Calu3 (cell line): ENCODE measurements around the gene SEMA3C. TPM values are rescaled to one million over a fixed set of nuclear protein-coding genes. Genes with fewer than 3 reads are reported as not detected.

Source experiments
- BruUV-seq: library from RNA; stranded (reverse); fragments of 400-500 nt; replicated peaks from 2 replicates; lab custom pipeline; 2021; lab: Mats Ljungman, UMichigan
- CTCF ChIA-PET: fragments of 300-600 bp; sonication (Branson Sonifier 250); formaldehyde crosslinking; loops from one replicate; lab custom pipeline; 2022; ENCODE audit warnings: antibody characterized with exemption; lab: Charles Lee
- DNase-seq: peaks from one replicate; pipeline ENCODE4 v3.0.0; 2022
- H3K27ac Mint-ChIP-seq: one replicate; pipeline ENCODE4 v1.8.0; 2022; ENCODE audit warnings: mixed read lengths; ENCODE audit not compliant: unreplicated experiment
- H3K27me3 Mint-ChIP-seq: one replicate; pipeline ENCODE4 v1.8.0; 2022; ENCODE audit warnings: mixed read lengths; ENCODE audit not compliant: unreplicated experiment
- H3K36me3 Mint-ChIP-seq: one replicate; pipeline ENCODE4 v1.8.0; 2022; ENCODE audit warnings: mild to moderate bottlenecking, moderate library complexity, mixed read lengths; ENCODE audit not compliant: insufficient read depth, unreplicated experiment
- H3K4me1 Mint-ChIP-seq: one replicate; pipeline ENCODE4 v1.8.0; 2022; ENCODE audit warnings: mild to moderate bottlenecking, low read depth, mixed read lengths; ENCODE audit not compliant: unreplicated experiment
- H3K4me3 Mint-ChIP-seq: one replicate; pipeline ENCODE4 v1.8.0; 2022; ENCODE audit warnings: mild to moderate bottlenecking, low read depth, moderate library complexity, mixed read lengths; ENCODE audit not compliant: unreplicated experiment
- H3K9me3 Mint-ChIP-seq: one replicate; pipeline ENCODE4 v1.8.0; 2022; ENCODE audit warnings: low read depth, mixed read lengths; ENCODE audit not compliant: unreplicated experiment
- CTCF ChIP-seq: fragments of 200-600 bp; IDR thresholded peaks from one replicate; pipeline ENCODE4 v1.8.0; 2022; ENCODE audit warnings: antibody characterized with exemption; ENCODE audit not compliant: unreplicated experiment
- intact Hi-C: fragments of 100-400 bp; cut with micrococcal nuclease; formaldehyde crosslinking; loops from one replicate; pipeline ENCODE4 v1.10.0; 2022; ENCODE audit not compliant: unreplicated experiment
- total RNA-seq: library from RNA; stranded (reverse); gene quantifications from 2 replicates; pipeline ENCODE4 v1.2.3, GENCODE V29; 2022

Gene SEMA3C
- total RNA-seq, 1 experiment from 2014 or later = 67.7 TPM

- H3K9me3 Mint-ChIP-seq = no peaks in the 10 kb centered on the region
- H3K36me3 Mint-ChIP-seq = no peaks in the 10 kb centered on the region
- H3K27ac Mint-ChIP-seq = no peak overlapping the region
- intact Hi-C loops = no loop called here
- no TSS peak for BruUV-seq
- H3K4me3 Mint-ChIP-seq = no peak overlapping the region
- no peak for DNase-seq
- TF ChIP-seq CTCF = no peak
- H3K4me1 Mint-ChIP-seq = peaks cover 9% of the 10 kb centered on the region
- CTCF ChIA-PET = no interaction called here
- no peaks in the 10 kb centered on the region for H3K27me3 Mint-ChIP-seq
These were observed 71.8 kb downstream of the SEMA3C start for GRCh38 chr7:80847027-80847426.

DNA sequence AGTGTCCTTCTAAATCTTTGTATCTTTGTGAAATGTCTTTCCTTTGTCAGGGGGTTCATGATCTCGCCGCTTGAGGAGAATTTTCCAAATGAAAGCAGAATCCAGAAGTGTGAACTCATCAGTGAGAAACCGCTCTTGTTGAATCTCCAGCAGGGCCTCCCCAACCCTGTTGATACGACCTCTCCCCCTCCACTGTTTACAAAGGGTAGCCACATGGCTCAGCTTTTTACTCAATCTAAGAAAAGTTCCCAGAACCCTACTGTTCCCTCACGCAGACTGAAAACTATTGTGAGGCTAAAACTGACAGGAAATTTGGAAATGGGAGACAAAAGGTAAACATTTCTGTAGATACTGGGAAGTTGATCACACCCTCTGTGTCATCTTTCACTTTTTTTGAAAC, 73.9 kb downstream of the SEMA3C start:
- no TSS peak for BruUV-seq
- Mint-ChIP-seq H3K4me3 (no peak overlapping the region), H3K27ac (no peak overlapping the region), H3K36me3 (no peaks in the 10 kb centered on the region), H3K9me3 (no peaks in the 10 kb centered on the region), H3K27me3 (no peaks in the 10 kb centered on the region), H3K4me1 (peaks cover 18% of the 10 kb centered on the region)
- intact Hi-C loops = no loop called here
- CTCF ChIA-PET = no interaction called here
- no peak for TF ChIP-seq CTCF
- DNase-seq = no peak

GRCh38 chr7:80843018-80843677, 75.7 kb downstream of the SEMA3C start:
- BruUV-seq = no TSS peak
- intact Hi-C loops = no loop called here
- no peak overlapping the region for H3K4me3 Mint-ChIP-seq
- H3K36me3 Mint-ChIP-seq = no peaks in the 10 kb centered on the region
- no peaks in the 10 kb centered on the region for H3K27me3 Mint-ChIP-seq
- TF ChIP-seq CTCF = no peak
- no peak overlapping the region for H3K27ac Mint-ChIP-seq
- peaks cover 19% of the 10 kb centered on the region for H3K4me1 Mint-ChIP-seq
- DNase-seq = no peak
- CTCF ChIA-PET = no interaction called here
- no peaks in the 10 kb centered on the region for H3K9me3 Mint-ChIP-seq

DNA sequence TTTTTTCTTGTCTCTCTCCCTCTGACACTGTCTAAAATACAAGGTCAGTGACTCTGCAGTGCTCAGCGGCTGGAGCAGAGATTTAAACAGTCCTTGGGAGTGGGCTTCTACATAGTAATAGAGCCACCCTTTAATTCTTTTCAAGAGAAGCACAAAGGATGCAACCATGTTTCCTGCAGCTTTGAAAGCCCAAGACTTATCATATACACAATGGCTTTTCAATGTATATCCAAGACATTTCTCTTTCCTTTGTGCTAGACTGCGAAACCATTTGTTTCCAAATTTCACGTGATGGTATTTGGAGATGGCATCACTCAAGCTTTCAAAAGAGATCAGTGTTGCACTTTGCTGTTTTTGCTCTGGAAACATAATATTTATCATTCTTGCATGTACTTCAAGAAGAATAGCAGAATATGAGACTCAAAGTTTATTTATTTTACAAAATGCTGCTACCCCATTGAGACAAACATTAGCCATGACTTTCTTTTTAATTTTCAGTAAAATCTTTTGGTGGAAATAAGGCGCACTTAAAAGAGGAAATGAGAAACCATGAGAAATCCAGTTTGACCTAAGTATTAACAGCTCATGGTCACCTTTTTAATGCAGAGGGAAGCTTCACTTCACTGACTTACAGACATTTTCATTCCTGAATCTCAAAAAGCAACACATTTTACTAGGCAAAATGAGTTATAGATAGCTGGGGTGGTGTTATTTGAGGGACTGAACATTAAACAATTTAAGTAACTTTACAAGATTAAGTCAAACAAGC, 76.6 kb downstream of the SEMA3C start:
- H3K4me1 Mint-ChIP-seq = peaks cover 19% of the 10 kb centered on the region
- intact Hi-C loops = no loop called here
- no peaks in the 10 kb centered on the region for H3K36me3 Mint-ChIP-seq
- H3K27ac Mint-ChIP-seq = no peak overlapping the region
- CTCF ChIA-PET = no interaction called here
- no peak for DNase-seq
- TF ChIP-seq CTCF = no peak
- no peaks in the 10 kb centered on the region for H3K27me3 Mint-ChIP-seq
- no peaks in the 10 kb centered on the region for H3K9me3 Mint-ChIP-seq
- H3K4me3 Mint-ChIP-seq = no peak overlapping the region
- no TSS peak for BruUV-seq
